Measurements from ENCODE around the gene CCDC197.

The CCDC197 gene

DNA sequence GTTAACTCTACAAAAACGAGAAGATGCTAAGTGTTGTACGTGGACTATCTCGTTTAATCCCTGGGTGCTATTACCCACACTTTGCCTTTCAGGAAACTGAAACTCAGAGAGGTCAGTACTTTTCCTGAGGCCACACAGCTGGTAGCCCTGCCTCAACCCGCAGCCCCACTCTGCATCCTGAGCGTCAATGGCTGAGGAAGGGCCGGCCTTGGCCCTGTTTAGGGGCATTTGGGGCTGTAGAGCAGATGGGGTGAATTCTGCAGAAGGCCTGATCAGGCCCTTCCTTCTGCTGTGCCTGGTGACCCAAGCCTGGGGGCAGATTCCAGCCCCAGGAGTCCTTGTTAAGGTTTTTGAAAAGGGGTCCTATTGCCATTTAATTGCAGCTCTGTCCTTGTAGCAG lies 3.7 kb upstream of the CCDC197 start:
- H3K4me3 ChIP-seq (ENCODE audit: low read length): no peak overlapping the region
- TF ChIP-seq, protein P1, sequence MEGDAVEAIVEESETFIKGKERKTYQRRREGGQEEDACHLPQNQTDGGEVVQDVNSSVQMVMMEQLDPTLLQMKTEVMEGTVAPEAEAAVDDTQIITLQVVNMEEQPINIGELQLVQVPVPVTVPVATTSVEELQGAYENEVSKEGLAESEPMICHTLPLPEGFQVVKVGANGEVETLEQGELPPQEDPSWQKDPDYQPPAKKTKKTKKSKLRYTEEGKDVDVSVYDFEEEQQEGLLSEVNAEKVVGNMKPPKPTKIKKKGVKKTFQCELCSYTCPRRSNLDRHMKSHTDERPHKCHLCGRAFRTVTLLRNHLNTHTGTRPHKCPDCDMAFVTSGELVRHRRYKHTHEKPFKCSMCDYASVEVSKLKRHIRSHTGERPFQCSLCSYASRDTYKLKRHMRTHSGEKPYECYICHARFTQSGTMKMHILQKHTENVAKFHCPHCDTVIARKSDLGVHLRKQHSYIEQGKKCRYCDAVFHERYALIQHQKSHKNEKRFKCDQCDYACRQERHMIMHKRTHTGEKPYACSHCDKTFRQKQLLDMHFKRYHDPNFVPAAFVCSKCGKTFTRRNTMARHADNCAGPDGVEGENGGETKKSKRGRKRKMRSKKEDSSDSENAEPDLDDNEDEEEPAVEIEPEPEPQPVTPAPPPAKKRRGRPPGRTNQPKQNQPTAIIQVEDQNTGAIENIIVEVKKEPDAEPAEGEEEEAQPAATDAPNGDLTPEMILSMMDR (conservative IDR thresholded peaks at IDR 0.05; ENCODE audit: low read length): no peak
- DNase-seq (ENCODE audit: low read depth): no peak

DNA sequence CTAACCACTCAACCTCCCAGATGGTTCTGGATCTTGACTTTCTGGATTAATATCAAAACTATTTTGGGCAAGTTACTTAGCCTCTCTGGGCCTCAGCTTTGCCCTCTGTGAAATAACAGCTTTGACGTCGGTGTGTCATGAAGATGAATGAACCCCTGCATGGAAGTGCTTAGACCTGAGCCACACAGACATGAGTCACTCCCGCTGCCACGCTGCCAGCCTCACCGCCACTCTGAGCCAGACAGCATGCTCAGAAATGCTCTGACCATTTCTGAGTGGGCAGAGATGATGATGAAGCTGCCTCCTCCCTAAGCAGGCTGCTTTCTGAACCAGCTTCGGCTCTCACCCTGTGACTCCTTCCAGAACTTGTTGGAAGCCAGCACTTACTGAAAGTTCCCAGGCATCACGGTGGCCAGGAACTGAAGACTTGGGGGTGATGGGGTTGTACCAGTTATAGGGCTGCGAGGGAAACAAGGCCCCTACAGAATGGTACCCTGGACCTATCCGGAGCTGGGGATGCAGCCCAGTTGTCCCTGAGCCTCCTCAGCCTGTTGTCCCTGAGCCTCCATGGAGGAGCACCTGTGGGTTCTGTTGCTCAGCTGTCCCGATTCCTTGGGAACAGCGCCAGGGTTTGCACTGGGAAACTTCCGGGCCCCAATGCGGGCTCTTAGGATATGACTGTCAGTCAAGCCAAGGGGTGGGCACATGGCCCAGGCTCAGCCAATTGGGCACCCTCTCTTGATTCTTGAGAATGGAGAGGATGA lies 2.0 kb upstream of the CCDC197 start:
- 0 out of 2 replicates have a peak overlapping the region, but pooled peaks have one; percentile 5 for H3K4me3 ChIP-seq (ENCODE audit: low read length)
- peak; percentile 86 for DNase-seq (ENCODE audit: low read depth)
- TF ChIP-seq, protein P1 (conservative IDR thresholded peaks at IDR 0.05; ENCODE audit: low read length): no peak

DNA sequence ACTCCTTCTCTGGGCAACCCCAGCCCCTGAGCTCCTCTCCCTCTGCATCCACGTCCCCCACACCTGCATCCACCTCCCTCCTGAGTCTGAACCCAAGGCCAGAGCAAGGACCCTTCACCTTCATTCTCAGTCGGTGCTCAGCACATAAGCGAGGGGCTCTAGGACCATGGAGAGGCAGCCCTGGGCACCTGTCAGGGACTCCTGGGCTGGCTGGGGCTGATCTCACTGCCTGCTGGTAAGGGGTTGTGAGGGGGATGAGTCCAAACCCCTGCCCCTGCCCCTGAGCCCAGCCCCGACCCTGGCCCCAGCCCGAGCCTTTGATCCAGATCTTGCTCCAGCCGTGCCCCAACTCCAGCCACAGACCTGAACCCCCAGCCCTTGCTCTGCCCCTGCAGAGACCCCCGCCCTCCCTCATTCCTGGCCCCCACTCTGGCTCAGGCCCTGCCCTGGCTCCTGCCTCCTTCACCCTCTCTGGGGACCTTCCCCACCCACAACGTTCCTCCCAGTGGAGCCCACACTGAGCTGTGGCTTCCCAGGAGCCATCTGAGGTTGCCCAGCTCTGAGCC lies 888 bp upstream of the CCDC197 start:
- TF ChIP-seq, protein P1 (conservative IDR thresholded peaks at IDR 0.05; ENCODE audit: low read length): no peak
- no peak for DNase-seq (ENCODE audit: low read depth)
- no peak overlapping the region for H3K4me3 ChIP-seq (ENCODE audit: low read length)

DNA sequence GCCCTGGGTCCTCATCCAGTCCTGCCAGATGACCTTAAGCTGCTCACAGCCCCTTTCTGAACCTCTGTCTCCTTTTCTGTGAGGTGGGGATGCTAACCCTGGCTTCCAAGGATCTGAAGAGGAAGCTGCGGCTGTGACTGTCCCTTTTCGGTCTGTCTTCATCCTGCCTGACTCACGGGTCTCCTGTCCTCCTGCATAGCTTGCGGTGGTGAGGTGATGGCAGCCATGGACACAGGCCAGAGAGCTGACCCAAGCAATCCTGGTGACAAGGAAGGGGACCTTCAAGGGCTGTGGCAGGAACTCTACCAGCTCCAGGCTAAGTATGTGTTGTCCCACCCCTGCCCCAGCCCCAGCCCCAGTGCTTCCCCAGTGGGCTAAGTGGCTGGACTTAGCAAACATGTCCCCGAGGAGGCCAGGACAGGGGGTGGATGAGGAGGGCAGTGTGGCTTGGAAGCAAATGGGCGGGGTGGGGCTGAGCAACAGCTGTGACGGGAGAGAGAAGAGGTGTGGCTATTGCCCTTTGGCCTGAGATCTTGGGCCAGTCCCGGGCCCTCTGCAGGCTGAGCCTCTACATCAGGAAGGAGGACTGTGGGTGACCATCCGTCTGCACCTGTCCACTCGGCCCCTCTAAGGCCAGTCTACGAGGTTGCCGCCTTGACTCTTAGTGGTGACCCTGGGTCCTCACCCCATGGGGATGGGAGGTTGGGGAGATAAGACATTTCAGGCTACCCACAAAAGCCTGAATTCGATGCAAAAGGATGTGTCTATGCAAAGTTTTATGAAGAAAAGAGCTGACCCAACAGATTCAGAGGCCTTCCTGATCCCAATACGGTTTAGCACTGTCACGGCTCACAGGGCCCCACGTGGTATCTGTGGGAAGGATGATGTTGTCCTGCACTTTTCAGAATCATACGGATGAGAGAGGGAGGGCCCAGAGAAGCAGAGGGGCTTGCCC lies 1.1 kb downstream of the CCDC197 start:
- no peak for DNase-seq (ENCODE audit: low read depth)

DNA sequence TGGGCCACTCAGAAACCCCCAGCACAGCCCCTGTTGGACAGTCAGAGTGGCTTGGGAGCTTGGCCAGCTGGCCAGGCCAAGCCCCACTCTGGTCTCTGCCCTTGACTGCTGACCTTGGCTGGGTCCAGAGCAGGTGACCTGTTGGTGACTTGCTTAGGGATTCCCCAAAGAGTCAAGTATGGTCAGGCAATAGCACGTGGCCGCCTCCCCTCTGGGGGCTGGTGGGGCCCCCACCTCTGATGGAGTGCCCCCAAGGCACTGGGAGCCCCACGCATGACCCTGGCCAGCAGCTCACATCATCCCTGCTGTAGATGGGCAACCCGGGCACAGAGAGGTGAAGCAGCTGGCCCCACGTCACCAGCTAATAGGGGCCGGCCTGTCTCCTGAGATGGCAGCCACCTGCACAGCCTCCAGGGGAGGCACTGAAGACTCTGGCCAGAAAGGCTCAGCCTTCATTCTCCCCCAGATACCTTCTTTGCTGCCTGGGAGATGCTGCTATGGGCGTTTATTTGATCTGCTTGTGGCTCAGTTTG lies 1.8 kb downstream of the CCDC197 start:
- TF ChIP-seq, protein P1 (conservative IDR thresholded peaks at IDR 0.05; ENCODE audit: low read length): no peak
- DNase-seq (ENCODE audit: low read depth): no peak

More for the DNA sequence above, 1.1 kb downstream of the CCDC197 start:
- H3K4me3 ChIP-seq (ENCODE audit: low read length): no peak overlapping the region
- TF ChIP-seq, protein P1 (conservative IDR thresholded peaks at IDR 0.05; ENCODE audit: low read length): no peak

DNA sequence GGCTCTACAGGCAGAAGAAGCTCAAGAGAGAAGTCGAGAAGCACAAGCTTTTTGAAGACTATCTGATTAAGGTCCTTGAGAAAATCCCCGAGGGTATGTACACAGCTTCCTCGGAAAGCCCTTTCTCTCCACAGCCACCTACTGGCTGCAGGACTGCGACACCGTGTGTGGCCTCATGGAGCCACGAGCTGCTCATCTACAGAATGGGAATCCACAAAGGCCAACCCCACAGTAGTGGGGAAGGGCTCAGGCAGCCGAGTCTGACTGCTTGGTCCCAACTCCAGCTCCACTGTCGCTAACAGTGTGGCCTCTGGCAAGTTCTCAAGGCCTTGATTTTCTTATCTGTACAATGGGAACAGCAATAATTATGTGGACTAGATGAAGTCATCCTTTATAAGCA lies 2.5 kb downstream of the CCDC197 start:
- H3K4me3 ChIP-seq (ENCODE audit: low read length): no peak overlapping the region
- no peak for DNase-seq (ENCODE audit: low read depth)
- TF ChIP-seq, protein P1 (conservative IDR thresholded peaks at IDR 0.05; ENCODE audit: low read length): no peak

More for the DNA sequence above, 1.8 kb downstream of the CCDC197 start:
- no peak overlapping the region for H3K4me3 ChIP-seq (ENCODE audit: low read length)

All from AG10803 (cell line).